ENCODE measurements around the gene CAPN9. TPM values are rescaled to one million over a fixed set of nuclear protein-coding genes. Genes with fewer than 3 reads are reported as not detected.

Gene CAPN9
- total and polyA plus RNA-seq, 7 donors: 0.55 to 83.2 (median 30.6) TPM; not detected in 3

DNA sequence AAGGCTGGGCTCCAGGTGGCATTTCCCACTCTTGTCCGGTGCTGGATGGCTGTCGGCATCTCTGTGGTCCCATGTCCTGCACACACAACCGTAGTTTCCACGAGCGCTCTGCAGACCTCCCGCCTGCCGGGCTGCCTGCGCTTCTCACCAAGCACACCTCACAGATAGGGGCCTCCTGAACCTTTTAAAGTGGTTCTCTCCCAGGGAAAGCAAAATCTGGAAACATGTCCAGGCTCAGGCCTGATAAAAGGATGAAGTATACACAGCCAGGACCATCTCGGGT is 46.2 kb downstream of the CAPN9 start:
- no peaks in the 10 kb centered on the region for H3K4me1 ChIP-seq
- no peak for DNase-seq
- TF ChIP-seq POLR2AphosphoS5 (IDR thresholded peaks at IDR 0.05): no peak
- no peak for TF ChIP-seq POLR2A (IDR thresholded peaks at IDR 0.05)
- no peak for TF ChIP-seq EP300 (IDR thresholded peaks at IDR 0.05)
- TF ChIP-seq, protein P1, sequence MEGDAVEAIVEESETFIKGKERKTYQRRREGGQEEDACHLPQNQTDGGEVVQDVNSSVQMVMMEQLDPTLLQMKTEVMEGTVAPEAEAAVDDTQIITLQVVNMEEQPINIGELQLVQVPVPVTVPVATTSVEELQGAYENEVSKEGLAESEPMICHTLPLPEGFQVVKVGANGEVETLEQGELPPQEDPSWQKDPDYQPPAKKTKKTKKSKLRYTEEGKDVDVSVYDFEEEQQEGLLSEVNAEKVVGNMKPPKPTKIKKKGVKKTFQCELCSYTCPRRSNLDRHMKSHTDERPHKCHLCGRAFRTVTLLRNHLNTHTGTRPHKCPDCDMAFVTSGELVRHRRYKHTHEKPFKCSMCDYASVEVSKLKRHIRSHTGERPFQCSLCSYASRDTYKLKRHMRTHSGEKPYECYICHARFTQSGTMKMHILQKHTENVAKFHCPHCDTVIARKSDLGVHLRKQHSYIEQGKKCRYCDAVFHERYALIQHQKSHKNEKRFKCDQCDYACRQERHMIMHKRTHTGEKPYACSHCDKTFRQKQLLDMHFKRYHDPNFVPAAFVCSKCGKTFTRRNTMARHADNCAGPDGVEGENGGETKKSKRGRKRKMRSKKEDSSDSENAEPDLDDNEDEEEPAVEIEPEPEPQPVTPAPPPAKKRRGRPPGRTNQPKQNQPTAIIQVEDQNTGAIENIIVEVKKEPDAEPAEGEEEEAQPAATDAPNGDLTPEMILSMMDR (IDR thresholded peaks at IDR 0.05): no peak
- 93 to 95% methylated on average over 9 of the region's 9 CpGs for WGBS, 2 donors
- no peak overlapping the region for H3K27ac ChIP-seq
- intact Hi-C loops (cut with DNase I): loop anchor here (5.0 to 10.0 kb wide), 2 partner anchors 51 to 159 kb away; no protein-coding TSS in a partner anchor
- no peaks in the 10 kb centered on the region for H3K36me3 ChIP-seq
- H3K4me3 ChIP-seq: no peak overlapping the region
- no peaks in the 10 kb centered on the region for H3K9me3 ChIP-seq
- no peaks in the 10 kb centered on the region for H3K27me3 ChIP-seq

DNA sequence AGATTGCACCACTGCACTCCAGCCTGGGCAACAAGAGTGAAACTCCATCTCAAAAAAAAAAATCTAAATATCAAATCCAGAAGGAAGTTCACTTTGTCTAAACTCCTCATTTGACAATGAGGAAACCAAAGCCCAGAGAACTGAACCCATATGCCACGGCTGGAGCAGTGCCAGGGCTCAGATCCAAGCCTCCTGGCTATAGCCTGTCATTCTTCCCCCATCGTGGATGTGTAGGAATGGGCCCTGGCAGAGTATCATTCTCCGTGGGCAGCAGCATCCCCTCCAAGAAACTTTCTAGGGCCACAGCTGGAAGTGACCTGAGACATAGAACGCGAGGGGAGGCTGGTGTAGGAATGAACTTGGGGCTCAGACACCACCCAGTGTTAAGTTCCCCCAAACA is 47.2 kb downstream of the CAPN9 start:
- intact Hi-C loops (cut with DNase I): loop anchor here (5.0 to 10.0 kb wide), 2 partner anchors 52 to 160 kb away; no protein-coding TSS in a partner anchor
- Histone ChIP-seq H3K27me3 (no peaks in the 10 kb centered on the region), H3K27ac (no peak overlapping the region), H3K36me3 (no peaks in the 10 kb centered on the region), H3K4me1 (no peaks in the 10 kb centered on the region), H3K9me3 (no peaks in the 10 kb centered on the region), H3K4me3 (no peak overlapping the region)
- TF ChIP-seq POLR2AphosphoS5 (IDR thresholded peaks at IDR 0.05) (no peak), POLR2A (IDR thresholded peaks at IDR 0.05) (no peak), EP300 (IDR thresholded peaks at IDR 0.05) (no peak)
- TF ChIP-seq, protein P1 (IDR thresholded peaks at IDR 0.05): no peak
- no peak for DNase-seq
- 57 to 68% methylated on average over 5 of the region's 5 CpGs for WGBS, 2 donors

DNA sequence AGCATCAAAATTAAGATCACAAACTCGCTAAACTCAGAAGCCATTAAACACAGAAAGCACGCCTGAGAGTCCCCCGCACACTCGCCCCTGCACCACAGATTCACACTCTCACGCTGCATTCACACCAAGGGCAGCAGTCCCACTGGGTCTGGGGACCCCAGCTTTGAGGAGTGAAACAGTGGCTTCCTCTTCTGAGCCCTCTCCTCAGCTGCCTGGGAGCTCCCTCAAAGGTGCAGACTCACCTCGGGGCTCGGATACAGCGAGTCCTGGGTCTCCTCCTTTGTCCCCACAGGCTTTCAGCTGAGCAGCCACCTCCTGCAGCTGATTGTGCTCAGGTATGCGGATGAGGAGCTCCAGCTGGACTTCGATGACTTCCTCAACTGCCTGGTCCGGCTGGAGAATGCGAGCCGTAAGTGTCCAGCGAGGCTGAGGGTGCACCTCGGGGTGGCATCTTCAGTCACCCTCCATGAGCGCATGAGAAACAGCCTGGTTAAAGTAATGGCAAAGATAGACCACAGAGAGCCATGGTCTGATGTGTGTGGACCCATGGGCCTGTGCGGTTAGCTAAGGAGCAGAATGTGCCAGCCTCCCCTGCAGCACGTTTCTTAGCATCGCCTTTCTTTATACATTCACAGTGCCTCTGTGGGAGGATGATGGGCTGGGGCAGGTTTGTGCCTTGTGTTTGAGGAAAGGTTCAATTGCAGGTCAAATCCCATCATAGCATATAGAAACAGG is 47.9 kb downstream of the CAPN9 start:
- intact Hi-C loops (cut with DNase I): loop anchor here (5.0 to 10.0 kb wide), 4 partner anchors 53 to 182 kb away; partner anchors contain the start of genes ARV1, C1orf198 and TTC13
- DNase-seq: no peak
- TF ChIP-seq POLR2AphosphoS5 (IDR thresholded peaks at IDR 0.05): no peak
- TF ChIP-seq EP300 (IDR thresholded peaks at IDR 0.05): no peak
- no peak for TF ChIP-seq POLR2A (IDR thresholded peaks at IDR 0.05)
- TF ChIP-seq, protein P1 (IDR thresholded peaks at IDR 0.05): no peak
- Histone ChIP-seq H3K9me3 (no peaks in the 10 kb centered on the region), H3K27ac (no peak overlapping the region), H3K4me1 (no peaks in the 10 kb centered on the region), H3K36me3 (no peaks in the 10 kb centered on the region), H3K4me3 (no peak overlapping the region), H3K27me3 (no peaks in the 10 kb centered on the region)
- 90 to 91% methylated on average over 19 of the region's 19 CpGs for WGBS, 2 donors

DNA sequence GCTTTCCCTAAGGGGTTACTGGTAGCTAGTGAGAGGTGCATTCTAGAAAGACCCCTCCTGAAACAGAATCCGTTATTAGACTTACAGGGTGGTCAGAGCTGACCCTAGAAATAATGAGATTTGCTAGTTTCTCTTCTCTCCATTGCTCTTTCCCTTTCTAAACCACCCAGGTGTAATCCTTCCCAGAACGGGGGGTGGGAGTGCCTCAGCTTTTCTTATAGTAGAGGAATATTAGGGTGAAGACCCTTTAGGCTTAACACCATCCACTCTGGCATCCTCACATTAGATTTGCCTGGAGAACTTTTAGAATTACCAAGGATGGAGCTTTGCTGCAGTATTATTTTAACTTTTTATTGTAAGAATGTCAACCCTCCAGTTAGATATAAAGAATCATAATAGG is 49.4 kb downstream of the CAPN9 start:
- TF ChIP-seq EP300 (IDR thresholded peaks at IDR 0.05) (no peak), POLR2A (IDR thresholded peaks at IDR 0.05) (no peak), POLR2AphosphoS5 (IDR thresholded peaks at IDR 0.05) (no peak)
- TF ChIP-seq, protein P1 (IDR thresholded peaks at IDR 0.05): no peak
- H3K27ac ChIP-seq: no peak overlapping the region

More for the DNA sequence above, 49.4 kb downstream of the CAPN9 start:
- Histone ChIP-seq H3K4me1 (no peaks in the 10 kb centered on the region), H3K9me3 (no peaks in the 10 kb centered on the region), H3K36me3 (no peaks in the 10 kb centered on the region), H3K4me3 (no peak overlapping the region), H3K27me3 (no peaks in the 10 kb centered on the region)
- no peak for DNase-seq
- 45 to 68% methylated on average over 2 of the region's 2 CpGs for WGBS, 2 donors
- intact Hi-C loops (cut with DNase I): loop anchor here (5.0 to 10.0 kb wide), 3 partner anchors 71 to 181 kb away; partner anchors contain the start of genes ARV1, C1orf198 and TTC13
